NK-92 (cell line): ENCODE measurements around the gene SLC8A2.

Source experiments
- DNase-seq: peaks from one replicate; lab custom pipeline; 2025; ENCODE audit not compliant: unreplicated experiment; lab: John Stamatoyannopoulos, UW

Gene SLC8A2

DNA sequence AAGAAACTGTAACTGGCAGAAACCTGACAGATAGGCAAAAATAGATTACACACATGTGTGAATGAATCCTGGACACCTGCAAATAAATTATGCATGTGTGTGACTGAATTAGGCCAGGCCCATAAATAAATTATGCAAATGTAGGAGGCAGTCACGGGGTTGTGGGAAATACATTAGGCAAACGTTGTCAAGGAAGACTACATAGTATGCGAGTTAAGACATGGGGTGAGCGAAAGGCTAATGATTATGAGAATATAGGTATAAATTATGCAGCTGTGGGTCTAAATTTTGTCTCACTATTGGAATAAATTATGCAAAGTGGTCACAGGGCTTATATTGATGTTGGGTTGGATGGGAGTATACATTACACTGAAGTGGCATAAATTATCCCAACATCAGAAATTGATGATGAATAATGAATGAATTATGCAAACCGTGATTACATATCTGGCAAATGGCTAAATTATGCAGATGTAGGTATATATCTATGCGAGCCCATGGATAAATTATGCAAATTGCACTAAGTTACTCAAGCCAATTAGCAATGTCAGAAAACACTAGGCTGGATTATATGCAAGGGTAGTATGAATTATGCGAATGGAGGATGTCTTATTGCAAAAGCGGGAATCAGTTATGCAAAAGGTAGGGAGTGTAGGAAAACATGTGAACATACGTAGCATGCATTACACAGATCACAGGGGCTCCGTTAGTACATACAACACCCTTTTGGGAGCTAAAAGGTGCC, 6.8 kb downstream of the SLC8A2 start:
- DNase-seq, result no peak

DNA sequence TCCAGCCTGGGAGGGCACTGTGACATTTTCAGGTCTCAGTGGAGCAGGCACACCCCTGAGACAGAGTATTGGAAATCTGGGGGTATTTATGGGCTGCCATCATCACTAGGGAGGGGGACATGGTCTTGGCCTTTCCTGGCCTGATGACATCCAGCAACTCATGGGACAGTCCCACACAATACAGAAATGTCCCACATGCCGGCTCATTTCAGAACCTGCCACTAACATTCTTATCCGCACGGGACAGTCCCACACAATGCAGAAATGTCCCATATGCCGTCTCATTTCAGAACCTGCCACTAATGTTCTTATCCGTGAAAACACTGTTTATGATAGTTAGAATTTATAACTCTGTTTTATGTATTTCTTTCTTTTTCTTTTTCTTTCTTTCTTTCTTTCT, 9.8 kb downstream of the SLC8A2 start:
- DNase-seq, result no peak

DNA sequence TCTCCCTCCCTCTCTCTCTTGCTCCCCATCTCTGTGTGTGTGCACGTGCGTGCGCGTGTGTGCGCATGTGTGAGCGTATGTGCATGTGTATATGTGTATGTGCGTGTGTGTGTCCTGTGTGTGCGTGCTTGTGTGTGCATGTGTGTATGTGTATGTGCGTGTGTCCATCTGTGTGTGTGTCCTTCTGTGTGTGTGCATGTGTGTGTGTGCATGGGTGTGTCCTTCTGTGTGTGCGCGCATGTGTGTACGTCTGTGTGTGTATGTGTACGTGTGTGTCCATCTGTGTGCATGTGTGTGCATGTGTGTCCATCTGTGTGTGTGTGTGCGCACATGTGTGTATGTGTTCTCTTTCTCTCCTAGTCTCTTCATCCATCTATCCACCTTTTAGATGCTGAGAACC, 12.2 kb downstream of the SLC8A2 start:
- DNase-seq, result no peak

DNA sequence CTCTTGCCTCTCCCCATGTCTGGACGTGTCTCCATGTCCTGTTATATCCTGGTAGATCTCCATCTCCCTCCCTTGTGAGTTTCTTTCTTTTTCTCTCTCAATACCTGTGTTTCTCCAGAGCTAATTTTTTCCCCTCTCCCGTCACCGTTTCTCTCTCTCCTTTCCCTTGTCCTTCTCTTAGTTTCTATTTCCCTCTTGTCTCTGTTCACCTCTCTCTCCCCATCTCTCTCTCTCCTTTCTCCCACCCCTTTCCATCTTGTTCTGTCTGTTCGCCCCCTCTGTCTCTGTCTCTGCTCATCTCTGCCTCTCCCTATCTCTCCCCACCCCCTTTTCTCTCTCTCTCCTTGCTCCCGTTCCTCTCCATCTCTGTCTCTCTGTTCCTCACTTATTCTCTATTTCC, 13.0 kb downstream of the SLC8A2 start:
- no peak for DNase-seq

DNA sequence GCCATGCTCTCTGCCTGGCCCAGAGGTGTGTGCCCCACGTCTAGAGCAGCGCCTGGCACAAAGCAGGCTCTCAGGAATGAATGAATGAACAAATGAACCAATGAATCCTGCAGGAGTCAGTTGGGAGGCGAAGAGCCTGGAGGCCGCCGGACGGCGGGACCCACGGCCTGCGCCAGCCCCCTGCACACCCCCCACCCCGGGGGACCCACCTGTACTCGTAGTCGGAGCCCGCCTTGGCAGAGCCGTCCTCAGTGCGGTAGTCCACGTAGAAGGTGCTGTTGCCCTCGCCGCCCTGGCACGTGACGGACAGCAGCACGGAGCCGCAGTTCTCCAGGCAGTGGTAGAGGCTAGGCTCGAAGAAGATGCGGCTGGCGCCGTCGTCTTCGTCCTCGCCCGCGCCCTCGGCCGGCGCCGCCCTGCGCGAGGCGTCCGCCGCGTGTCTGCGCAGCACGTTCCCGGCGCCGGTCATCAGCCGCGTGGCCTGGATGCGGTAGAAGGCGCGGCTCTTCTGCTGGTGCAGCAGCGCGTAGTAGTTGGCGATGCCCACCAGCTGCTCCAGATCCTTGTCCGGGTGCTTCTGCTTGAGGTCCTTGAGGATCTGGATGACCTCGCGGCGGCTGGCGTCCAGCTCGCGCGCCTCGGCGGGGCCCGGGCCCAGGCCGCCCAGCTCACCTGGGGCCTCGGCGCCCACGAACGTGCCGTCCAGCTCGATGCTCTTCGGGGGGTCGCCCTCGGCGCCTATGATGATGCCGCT, 14.8 kb downstream of the SLC8A2 start:
- DNase-seq, result no peak

DNA sequence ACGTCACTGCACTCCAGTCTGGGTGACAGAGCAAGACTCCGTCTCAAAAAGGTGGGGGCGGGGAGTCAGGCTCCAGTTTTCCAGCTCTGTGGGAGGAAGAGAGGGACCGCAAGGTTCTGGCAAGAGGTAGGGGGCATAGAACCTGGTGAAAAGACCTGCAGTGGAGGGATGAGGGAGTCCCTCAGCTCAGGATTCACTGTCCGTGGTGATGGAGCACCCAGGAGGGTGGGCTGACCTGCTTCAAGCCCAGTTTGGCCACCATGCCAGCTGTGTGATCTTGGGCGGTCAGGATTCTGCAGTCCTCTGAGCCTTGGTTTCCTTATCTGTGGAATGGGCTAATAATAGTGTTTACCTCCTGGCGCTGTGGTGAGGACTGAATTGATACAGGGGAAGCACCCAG, 21.2 kb downstream of the SLC8A2 start:
- DNase-seq, result no peak

DNA sequence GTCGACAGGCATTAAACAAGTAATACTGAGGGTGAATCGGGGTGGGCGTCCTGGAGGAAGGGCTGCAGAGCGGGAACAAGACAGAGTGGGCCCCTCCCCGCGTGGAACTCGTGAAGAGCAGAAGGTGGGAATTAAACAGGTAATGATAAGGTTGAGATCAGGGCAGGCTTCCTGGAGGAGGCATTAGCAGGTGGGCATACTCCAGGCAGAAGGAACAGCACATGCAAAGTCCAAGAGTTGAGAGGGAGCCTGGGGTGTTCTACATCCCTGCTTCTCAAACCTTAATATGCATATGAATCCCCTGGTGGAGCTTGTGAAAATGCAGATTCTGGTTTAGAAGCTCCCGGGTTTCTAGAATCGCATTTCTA, 23.3 kb downstream of the SLC8A2 start:
- no peak for DNase-seq

DNA sequence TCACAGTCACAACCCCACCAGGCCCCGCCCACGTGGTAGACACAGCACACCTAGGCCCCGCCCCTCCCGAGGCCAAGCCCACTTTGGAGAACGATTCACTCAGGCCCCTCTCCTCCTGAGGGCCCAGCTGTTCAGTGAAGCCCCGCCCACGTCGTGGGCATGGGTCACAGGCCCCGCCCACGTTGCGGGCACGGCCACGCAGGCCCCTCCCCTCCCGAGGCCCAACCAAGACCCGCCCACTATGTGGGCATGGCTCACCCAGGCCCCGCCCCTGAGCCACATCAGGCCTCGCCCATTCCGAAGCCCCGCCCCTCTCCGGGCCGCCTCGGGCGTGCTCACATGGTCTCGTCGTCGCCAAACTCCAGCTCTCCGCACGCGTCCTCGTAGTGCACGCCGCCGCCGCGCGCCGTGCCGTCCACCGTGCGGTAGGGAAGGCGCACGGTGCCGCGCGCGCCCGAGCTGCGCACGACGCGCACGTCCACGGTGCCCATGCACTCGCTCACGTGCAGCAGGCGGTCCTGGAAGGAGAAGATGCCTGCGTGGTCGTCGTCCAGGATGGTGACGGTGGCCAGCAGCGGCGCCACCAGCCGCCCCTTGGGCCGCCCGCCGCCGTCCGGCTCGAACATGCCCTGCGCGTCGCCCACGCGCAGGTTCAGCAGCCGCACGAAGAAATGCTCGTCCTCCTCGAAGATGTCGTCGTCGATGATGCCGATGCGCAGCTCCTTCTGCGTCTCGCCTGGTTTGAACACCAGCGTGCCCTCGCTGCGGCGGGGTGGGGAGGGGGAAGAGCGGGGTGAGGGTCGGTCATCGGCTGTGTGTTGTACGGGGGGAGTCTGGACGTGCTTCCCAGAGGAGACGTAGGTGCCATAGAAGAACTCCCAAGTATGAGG, 24.0 kb downstream of the SLC8A2 start:
- no peak for DNase-seq

DNA sequence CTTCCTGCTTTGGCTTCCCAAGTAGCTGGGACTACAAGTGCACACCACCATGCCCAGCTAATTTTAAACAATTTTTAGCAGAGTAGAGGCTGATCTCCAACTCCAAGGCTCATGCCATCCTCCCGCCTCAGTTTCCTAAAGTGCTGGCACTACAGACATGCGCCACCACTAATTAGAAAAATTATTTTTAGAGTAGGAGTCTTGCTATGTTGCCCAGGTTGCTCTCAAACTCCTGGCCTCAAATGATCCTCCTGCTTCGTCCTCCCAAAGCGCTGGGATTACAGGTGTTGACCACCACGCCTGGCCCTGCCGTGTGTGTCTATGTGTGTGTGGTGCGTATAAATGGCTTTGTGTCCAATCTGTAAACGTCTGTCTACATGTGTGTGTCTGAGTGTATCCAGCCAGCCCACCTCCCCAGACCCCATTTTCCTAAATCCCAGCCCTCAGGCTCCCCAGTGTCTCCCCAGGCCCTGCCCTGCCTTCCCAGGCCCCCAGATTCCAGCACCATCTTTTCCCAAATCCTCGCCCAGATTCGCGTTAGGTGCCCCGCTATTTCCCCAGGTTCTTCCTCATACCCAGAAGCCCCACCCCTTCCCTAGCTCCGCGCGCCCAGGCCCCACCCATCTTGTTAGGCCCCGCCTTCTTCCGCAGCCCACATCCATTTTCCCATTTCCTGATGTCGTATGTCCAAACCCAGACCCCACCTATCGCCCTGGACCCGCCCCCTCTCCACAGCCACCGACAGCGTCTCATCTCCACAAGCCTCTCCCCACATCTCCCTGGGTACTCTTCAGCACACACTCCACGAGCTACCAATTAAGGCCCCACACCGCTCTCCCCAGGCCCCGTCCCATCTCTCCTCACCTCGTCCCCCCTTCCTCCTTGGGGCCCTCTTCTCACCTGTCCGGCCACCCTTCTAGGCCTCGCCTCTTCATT, 24.9 kb downstream of the SLC8A2 start:
- DNase-seq, result no peak

DNA sequence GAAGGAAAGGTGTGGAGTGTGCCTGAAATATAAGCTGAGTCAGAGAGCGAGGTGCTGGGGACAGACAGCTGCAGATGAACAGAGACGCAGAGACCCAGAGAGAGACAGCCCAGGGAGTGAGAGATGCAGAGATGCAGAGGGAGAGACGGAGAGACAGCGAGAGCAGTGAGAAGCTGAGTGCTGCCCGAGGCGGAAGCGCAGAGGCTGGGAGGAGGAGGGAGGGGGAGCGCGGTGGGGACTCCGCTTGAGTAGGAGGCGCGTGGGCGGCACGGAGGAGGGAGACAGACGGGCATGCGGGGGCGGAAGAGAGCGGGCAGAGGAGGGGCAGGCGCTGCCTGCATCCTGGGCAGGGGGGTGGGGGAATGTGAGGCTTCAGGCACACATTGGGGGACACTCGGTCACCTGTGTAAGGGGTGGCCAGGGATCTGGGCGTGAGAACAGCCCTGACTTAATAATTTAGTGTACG, 25.7 kb downstream of the SLC8A2 start:
- no peak for DNase-seq

DNA sequence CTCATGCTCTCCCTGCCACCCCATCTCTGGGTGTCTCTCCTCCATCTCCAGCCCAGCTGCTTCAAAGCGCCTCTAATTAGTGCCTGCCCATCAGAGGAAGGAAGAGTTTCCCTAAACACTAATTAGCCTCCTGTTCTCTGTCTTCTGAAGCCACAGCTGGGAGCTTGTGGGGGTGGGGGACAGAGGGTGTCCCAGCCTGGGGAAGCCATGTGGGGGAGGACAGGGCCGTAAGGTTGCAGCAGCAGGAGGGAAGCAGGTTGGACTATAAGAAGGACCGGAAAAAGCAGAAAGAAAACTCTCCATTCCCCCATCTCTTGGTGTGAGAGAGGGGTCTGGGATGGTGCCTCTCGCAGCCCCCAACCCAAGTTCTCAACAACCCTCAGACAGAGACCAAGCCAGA, 26.2 kb downstream of the SLC8A2 start:
- DNase-seq, result no peak

DNA sequence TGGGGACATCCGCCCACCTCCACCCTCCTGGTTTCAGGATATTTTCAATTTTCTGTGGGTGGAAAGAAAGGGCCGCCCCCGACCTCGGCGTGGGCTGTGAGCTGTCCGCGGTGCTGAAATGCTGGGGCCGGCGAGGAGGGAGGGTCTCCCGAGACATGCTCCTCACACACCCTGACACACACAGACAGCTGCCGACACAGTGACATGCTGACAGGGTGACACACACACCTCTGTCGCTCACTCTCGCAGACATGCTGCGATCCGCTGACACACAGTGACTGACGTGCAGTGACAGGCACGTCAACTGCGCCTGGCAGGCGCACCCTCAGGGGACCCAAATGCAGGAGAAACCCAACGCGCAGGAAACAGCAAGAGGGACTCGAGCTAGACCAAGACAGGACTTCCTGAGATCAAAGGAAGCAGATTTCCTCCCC, 27.3 kb downstream of the SLC8A2 start:
- no peak for DNase-seq

DNA sequence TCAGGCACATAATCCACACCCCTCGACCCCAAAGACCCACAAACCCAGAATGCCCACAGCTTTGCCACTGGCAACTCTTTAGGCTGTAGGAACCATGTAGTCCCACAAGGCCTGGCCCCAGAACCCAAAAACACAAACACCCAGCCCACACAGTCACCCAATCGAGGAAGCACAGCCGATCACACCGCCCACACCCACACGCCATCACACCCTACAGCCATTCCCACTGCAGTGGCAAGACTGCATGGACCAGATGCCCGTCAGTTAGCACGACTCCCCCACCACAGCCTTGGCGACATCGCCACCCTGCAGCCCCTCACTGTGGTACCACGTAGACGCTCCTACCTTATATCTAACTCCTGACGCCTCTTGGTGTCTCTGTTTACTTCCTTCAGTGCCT, 28.4 kb downstream of the SLC8A2 start:
- DNase-seq, result no peak

DNA sequence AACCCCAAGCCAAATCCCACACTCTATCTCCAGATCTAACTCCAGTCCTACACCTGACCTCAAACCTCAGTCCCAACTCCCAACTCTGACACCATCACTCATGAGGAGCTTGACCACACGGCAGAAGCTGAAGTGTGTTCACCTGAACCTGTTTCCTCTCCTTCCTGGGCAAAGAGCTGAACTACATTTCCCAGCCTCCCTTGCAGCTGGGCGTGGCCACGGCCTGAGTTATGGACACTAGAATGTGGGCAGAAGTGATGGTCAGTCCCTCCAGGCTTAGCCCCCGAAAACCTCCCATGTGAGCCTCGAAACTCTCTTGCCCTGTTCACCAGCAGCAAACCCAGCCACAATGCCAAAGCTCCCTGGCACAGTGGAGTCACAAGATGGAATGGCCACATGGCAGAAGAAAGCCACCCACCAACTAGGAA, 32.9 kb downstream of the SLC8A2 start:
- no peak for DNase-seq

DNA sequence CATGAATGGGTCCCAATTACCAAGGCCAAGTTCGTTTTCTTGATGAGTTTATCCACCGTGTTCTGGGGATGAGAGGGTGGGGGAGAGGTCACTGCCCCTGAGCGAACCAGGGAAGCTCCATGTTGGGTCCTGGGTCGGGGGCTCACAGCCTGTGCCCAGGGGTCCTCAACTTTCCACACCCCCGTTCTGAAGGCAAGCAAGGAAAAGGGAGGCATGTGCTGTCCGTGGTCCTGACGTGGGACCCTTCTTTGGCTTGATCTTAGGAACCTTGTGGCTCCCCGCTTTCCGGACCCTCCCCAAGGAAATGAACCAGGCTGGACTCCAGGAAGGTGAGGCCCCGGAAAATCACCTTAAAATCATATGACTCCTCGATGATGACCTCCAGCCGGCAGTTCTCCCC, 34.2 kb downstream of the SLC8A2 start:
- no peak for DNase-seq

DNA sequence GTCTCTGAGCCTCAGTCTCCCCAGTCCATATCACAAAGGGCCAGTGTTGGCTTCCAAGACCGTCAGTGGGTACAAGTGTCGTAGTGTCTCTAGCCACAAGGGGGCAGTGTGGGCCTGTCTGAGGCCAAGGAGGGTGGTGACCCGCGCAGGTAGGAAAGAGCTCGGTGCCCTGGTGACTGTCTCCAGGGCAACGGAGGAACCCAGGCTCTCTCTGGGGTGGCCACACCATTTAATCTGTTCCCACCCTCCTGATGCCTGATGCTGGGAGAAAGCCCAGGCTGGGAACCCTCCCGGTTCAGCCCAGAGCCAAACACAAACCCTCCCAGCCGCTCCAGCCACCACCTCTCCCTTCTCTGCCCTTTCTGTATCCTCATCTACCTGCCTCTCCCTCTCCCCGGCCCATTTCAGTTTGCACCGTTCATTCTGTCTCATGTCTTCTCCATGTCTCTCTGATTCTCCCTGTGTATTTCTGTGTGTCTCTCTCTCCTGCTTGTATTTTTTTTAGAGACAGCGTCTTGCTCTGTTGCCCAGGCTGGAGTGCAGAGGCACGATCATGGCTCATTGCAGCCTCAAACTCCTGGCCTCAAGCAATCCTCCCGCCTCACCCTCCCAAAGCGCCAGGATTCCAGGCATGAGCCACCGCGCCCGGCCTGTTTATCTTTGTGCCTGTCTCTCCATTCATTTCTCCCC, 34.8 kb downstream of the SLC8A2 start:
- no peak for DNase-seq

DNA sequence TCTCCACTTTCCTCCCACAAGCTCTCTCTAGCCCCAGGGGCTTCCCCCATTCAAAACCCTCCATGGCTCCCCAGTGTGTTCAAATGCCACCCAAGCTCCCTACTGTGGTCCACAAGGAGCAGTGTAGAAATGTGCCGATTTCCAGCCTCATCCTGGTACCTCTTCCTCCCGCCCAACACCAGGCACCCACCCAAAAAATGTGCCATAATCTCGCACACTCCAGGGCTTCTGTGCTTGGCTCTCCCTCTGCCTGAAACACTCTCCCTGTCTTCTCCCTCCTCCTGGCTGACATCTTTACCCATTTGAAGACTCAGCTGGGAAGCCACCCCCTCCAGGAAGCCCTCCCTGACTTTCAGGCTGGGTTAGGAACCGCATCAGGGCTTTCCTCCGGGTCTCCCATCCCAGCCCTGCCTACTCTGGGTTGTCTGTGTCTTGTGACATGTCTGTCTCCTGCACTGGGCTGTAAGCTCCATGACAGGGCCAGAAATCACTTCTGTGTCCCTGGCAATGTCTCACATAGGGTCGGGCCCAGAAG, 35.7 kb downstream of the SLC8A2 start:
- DNase-seq, result no peak

DNA sequence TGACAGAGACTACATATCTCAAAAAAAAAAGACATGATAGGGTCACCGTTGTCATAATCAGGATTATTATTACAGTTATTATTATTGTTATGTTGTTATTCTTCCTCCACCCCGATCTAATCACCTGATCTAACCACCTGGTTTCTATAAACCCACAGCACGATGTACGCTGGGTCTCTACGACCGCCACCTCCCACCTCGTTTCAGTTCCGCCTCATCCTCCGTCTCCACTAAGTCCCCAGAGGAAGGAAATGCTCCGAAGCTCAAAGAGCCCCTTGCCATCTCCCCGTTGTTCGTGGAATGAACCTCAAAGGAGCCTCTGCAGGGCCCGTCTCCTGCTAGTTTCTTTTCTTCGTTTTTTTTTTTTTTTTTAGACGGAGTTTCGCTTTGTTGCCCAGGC, 36.5 kb downstream of the SLC8A2 start:
- no peak for DNase-seq

DNA sequence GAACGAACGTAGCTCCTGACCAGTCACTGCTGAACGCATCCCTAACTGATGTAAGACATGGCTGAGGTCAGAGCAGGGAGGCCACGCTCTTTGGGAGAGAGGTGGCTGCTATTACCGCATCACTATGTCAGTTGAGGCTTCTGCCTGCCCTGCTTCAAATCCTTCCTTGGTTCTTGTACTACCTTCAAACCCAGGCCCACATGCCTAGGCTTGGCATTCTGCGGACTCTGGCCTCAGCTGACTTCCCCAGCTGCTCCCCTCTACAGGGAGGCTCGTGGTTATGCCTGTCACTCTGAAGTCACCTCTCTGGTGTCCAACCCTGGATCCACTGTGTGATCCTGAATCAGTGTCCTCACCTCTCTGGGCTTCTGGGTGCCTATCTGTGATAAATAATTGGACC, 37.6 kb downstream of the SLC8A2 start:
- no peak for DNase-seq

DNA sequence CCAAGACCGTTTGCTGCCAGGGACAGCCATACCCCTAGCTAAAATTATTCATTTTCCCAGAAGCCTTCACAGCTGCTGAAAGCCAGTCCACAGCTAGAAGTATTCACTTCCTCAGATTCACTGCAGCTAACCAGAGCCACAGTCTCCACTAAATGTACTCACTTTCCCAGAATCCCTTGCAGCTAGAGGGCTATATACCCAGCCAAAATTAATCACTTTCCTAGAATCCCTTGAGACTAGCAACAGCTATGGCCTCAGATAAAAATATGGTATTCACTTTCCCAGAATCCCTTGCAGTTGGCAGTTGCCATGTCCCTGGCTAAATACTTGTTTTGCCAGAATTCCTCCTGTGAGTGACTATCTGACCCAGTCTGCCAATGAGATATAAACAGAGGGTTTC, 38.6 kb downstream of the SLC8A2 start:
- DNase-seq, result no peak
